H7 (cell line): ENCODE data around the gene GOLGA8B. TPM values are rescaled to one million over a fixed set of nuclear protein-coding genes. Genes with fewer than 3 reads are reported as not detected.
"Not testable (repeated sequence)": the region's sequence is repeated elsewhere in the genome, so short reads cannot be mapped to it uniquely, and the experiment has no call there.

Experiments used
- DNase-seq: peaks from one replicate; pipeline ENCODE4 v3.0.0; 2012
- H3K27me3 ChIP-seq: 2 replicates; pipeline ENCODE4 v1.6.0; 2011; ENCODE audit warnings: mild to moderate bottlenecking, low read length; ENCODE audit not compliant: control insufficient read depth, insufficient read depth
- H3K36me3 ChIP-seq: replicated peaks from 2 replicates; pipeline ENCODE4 v1.5.1; 2011; ENCODE audit warnings: low read length; ENCODE audit not compliant: control insufficient read depth, insufficient read depth
- H3K4me3 ChIP-seq: 2 replicates; pipeline ENCODE4 v1.5.1; 2011; ENCODE audit warnings: low read depth, mild to moderate bottlenecking, control low read depth, low read length, moderate library complexity; ENCODE audit not compliant: insufficient read depth
- total RNA-seq: library from RNA; depleted of rRNA; stranded (reverse); fragments of >200 nt; shearing (Covaris generic); gene quantifications from 2 replicates; pipeline ENCODE4 v1.2.3, GENCODE V29; 2014; rRNA removed

The GOLGA8B gene
- 18.8 and 21.9 TPM in 2 replicates for total RNA-seq

GRCh38 chr15:34583399-34584329 lies at the start of gene GOLGA8B:
Gene GOLGA8B, minus strand, starts transcription at chr15:34583651. Its CDS starts 47,739 bp downstream, at chr15:34535912.
- peaks cover 22% of the 10 kb centered on the region for H3K27me3 ChIP-seq
- H3K36me3 ChIP-seq, result no peaks in the 10 kb centered on the region
- peak; percentile 94 for DNase-seq
- peak within 1 kb of the TSS; percentile 82 for H3K4me3 ChIP-seq

DNA sequence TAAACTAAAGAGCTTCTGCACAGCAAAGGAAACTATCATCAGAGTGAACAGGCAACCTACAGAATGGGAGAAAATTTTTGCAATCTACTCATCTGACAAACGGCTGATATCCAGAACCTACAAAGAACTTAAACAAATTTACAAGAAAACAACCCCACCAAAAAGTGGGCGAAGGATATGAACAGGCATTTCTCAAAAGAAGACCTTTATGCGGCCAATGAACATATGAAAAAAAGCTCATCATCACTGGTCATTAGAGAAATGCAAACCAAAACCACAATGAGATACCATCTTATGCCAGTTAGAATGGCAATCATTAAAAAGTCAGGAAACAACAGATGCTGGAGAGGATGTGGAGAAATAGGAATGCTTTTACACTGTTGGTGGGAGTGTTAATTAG lies 49.7 kb upstream of the GOLGA8B start:
- not testable (repeated sequence) for H3K4me3 ChIP-seq

GRCh38 chr15:34628577-34629152 lies 45.2 kb upstream of the GOLGA8B start:
- no peak for DNase-seq
- Histone ChIP-seq H3K4me3 (no peak overlapping the region), H3K27me3 (no peaks in the 10 kb centered on the region; the same call in 1 of the 2 replicates), H3K36me3 (no peaks in the 10 kb centered on the region)

More for the DNA sequence above, 49.7 kb upstream of the GOLGA8B start:
- H3K27me3 ChIP-seq, H3K36me3 ChIP-seq, DNase-seq: not testable (repeated sequence)

- Histone ChIP-seq H3K27me3 (no peaks in the 10 kb centered on the region; the same call in 1 of the 2 replicates), H3K4me3 (no peak overlapping the region), H3K36me3 (no peaks in the 10 kb centered on the region)
- DNase-seq, result no peak
These were observed 41.6 kb upstream of the GOLGA8B start for GRCh38 chr15:34625007-34625406.

GRCh38 chr15:34621675-34622074 lies 38.2 kb upstream of the GOLGA8B start:
- no peak for DNase-seq
- H3K27me3 ChIP-seq, result no peaks in the 10 kb centered on the region
- H3K36me3 ChIP-seq, result no peaks in the 10 kb centered on the region
- H3K4me3 ChIP-seq, result no peak overlapping the region

DNA sequence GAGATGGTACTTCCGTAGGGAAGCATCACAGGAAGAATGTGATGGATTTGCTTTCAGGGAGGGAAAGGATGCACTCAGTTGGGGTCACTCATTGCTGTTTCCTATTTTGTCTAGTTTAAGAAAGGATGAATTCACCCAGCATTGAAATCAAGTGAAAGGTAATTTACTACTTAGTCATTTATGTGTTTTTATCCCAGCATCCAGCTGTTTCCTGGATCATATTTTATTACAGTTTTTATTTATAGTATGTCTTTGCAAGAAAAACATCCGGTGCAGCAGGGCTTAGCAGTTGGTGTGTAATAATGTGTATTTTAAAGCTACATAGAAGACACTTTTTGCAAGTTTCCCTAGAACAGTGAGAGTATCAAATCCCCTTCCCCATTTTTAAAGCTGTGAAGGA lies 37.4 kb upstream of the GOLGA8B start:
- no peaks in the 10 kb centered on the region for H3K36me3 ChIP-seq
- no peak for DNase-seq
- no peak overlapping the region for H3K4me3 ChIP-seq
- no peaks in the 10 kb centered on the region for H3K27me3 ChIP-seq

DNA sequence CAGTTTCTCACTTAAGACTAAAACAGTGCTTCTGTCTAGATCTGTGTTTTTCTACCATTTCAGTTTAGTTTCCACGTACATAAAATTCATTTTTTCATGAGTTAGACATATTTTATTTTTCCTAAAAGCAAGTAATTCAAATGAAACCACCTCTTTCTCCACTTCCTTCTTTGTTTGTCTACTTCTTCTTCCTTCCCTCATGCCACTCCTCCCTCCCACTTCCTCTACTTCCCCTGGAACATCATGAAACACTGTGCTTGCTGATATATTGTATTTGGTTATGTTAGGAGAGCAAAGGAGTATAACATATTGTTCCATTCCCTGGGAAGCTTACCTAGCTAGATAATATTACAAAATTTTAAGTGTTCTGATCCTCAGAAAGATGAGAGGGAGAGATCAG lies 36.7 kb upstream of the GOLGA8B start:
- Histone ChIP-seq H3K4me3 (no peak overlapping the region), H3K27me3 (no peaks in the 10 kb centered on the region), H3K36me3 (no peaks in the 10 kb centered on the region)
- DNase-seq, result no peak

DNA sequence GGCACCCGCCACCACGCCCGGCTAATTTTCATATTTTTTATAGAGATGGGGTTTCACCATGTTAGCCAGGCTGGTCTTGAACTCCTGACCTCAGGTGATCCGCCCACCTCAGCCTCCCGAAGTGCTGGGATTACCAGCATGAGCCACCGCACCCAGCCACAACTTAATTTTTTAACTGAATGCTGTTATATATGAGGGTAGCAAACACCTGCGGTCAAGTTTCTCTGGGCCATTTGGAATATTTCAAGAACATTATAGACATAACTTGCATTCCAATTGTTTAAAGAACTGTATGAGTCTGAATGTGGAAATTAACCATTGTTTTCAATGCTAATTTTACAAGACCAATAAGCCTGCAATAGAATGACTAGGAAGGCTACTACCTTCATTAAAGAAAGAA lies 35.7 kb upstream of the GOLGA8B start:
- H3K36me3 ChIP-seq, result no peaks in the 10 kb centered on the region
- H3K4me3 ChIP-seq, result no peak overlapping the region
- no peaks in the 10 kb centered on the region for H3K27me3 ChIP-seq
- DNase-seq, result no peak

DNA sequence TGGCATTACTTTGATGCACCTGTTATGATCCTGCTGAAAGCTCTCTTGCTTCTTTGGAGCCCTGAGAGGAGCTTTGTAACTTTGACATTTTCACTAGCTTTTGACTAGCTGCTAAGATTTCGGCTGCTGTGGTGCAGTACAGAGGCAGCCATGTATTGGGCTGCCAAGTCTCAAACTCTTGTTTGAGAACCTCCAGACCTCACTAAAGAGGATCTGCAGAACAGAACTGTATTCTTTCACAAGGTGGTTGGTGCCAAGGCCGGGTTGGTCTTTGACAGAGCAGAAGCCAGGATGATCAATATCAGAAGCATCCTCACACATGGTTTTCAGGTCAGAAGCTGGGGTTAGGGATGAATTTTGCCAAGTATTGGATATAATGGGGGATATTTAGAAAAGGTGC lies 34.6 kb upstream of the GOLGA8B start:
- DNase-seq, result no peak
- no peaks in the 10 kb centered on the region for H3K27me3 ChIP-seq
- H3K4me3 ChIP-seq, result no peak overlapping the region
- H3K36me3 ChIP-seq, result no peaks in the 10 kb centered on the region

DNA sequence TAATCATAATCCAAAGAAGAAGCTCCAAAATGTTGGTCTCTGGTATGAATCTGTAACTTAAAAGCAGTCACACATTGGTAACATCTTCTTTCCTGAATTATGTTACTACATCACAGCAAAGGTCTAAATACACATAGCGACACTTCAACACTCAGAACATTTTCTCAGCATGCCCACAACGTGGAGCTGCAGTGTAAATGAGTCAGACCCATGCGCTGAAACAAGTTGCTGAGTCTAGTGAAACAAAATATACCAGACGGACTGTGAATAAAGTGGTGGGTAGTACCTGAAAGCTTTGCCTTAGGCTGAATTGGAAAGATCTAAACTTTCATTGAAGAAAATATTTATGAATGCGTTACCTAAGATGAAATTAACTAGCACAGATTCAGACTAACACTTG lies 33.2 kb upstream of the GOLGA8B start:
- Histone ChIP-seq H3K4me3 (no peak overlapping the region), H3K27me3 (no peaks in the 10 kb centered on the region), H3K36me3 (no peaks in the 10 kb centered on the region)
- no peak for DNase-seq

- Histone ChIP-seq H3K4me3 (no peak overlapping the region), H3K27me3 (no peaks in the 10 kb centered on the region), H3K36me3 (no peaks in the 10 kb centered on the region)
- no peak for DNase-seq
These were observed 30.5 kb upstream of the GOLGA8B start for GRCh38 chr15:34613997-34614396.

- H3K4me3 ChIP-seq, result no peak overlapping the region
- no peak for DNase-seq
- no peaks in the 10 kb centered on the region for H3K27me3 ChIP-seq
- no peaks in the 10 kb centered on the region for H3K36me3 ChIP-seq
These were observed 29.9 kb upstream of the GOLGA8B start for GRCh38 chr15:34613301-34613700.

- DNase-seq, result no peak
- H3K36me3 ChIP-seq, result no peaks in the 10 kb centered on the region
- H3K27me3 ChIP-seq, result no peaks in the 10 kb centered on the region
- H3K4me3 ChIP-seq, result no peak overlapping the region
These were observed 26.9 kb upstream of the GOLGA8B start for GRCh38 chr15:34610354-34610753.

DNA sequence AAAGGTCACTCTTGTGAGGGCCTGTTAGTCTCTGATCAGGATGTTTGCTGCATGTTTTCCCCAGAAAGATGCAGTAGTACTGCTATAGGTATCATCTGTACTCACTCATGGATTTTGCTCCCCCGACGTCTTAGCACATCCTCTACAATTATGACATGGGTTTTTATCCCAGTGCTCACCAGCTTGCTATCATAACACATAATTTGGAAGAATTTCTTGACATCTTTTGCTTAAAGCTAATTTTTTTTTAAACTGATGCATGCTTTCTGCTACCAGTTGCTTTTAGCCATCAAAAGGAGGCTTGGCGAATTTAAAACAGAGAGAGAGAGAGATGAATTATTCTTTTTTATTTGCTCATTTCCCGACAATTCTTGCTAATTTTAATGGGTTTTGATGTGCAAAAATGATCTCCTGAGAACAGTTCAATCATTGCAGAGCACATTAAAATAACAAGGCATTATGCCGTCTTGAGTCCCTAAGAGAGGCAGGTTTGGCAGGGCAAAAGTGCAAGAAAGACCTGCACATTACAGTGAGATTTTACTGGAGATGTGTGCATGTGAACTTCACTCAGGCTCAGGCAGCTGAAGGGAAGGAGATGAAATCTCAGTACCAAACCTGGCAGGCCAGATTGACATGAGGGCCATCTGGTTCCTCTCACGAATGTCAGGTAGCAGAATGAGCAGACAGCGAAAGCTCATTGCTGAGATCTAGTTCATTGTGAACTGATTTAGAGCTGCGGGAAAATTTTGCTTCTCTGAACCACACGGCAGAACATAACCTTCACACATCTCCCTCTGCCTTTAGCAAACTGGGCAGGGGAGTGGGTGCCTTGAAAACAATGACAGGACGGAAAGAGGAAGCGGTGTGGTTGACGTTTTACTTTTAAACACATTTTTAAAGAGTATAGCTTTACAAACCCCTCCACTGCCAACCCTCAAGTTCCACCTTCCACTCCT lies 25.9 kb upstream of the GOLGA8B start:
- no peak overlapping the region for H3K4me3 ChIP-seq
- H3K27me3 ChIP-seq, result no peaks in the 10 kb centered on the region
- no peak for DNase-seq
- H3K36me3 ChIP-seq, result no peaks in the 10 kb centered on the region
